K562 (cell line): Measurements from ENCODE around the gene SOX6. TPM values are rescaled to one million over a fixed set of nuclear protein-coding genes. Genes with fewer than 3 reads are reported as not detected.

Source experiments
- ATAC-seq: fragments of 200-7000 bp; cut with Tn5 transposase; 3 replicates; pipeline ENCODE4 v1.9.1; 2020; ENCODE audit warnings: moderate library complexity
- BruUV-seq: library from RNA; stranded (reverse); fragments of 400-500 nt; replicated peaks from 2 replicates; lab custom pipeline; 2021; lab: Mats Ljungman, UMichigan
- CTCF ChIA-PET: fragments of 300-600 bp; formaldehyde crosslinking; extraction: SDS; loops from one replicate; lab custom pipeline; 2021; ENCODE audit warnings: low intra/inter-chr PET ratio; lab: Yijun Ruan, JAX
- POLR2A ChIA-PET: fragments of 300-600, 350-650 bp; sonication (Branson Sonifier 250); formaldehyde crosslinking; extraction: SDS; loops from one replicate; lab custom pipeline; 2021; ENCODE audit warnings: antibody characterized with exemption, inconsistent platforms; lab: Yijun Ruan, JAX
- DNase-seq, 4 experiments: peaks; one replicate each; pipeline versions ENCODE4 v3.0.0 to v3.0.0-alpha.2; 2011 to 2018; ENCODE audit warnings: low spot score in 3 of 4, mixed read lengths in 3 of 4; ENCODE audit errors: extremely low read depth in 1 of 4
- FAIRE-seq: peaks from 2 replicates; lab custom pipeline; 2011; peaks lifted over from hg19 to GRCh38; lab: Jason Lieb, UNC
- H2AFZ ChIP-seq: 2 replicates; pipeline ENCODE4 v1.6.0; 2011; ENCODE audit warnings: low read depth, low read length, control low read depth, inconsistent platforms
- H3K27ac ChIP-seq: fragments of 200-600 bp; 3 replicates; pipeline ENCODE4 v1.8.0; 2011; ENCODE audit warnings: low read depth, mild to moderate bottlenecking, control low read depth, inconsistent platforms, low read length, moderate library complexity, mixed read lengths; ENCODE audit errors: extremely low read depth
- H3K27me3 ChIP-seq, 2 experiments: fragments of 300-600 bp in 1 of 2; 2 replicates in 1 of 2; 3 replicates in 1 of 2; pipeline versions ENCODE4 v1.6.0 to v1.8.0; 2011; ENCODE audit warnings: inconsistent platforms in 2 of 2, low read length in 2 of 2, mild to moderate bottlenecking in 1 of 2, mixed read lengths in 1 of 2, moderate library complexity in 1 of 2; ENCODE audit not compliant: control insufficient read depth in 2 of 2, insufficient read depth in 2 of 2
- H3K36me3 ChIP-seq: fragments of 300-600 bp; 3 replicates; pipeline ENCODE4 v1.8.0; 2011; ENCODE audit warnings: mild to moderate bottlenecking, low read length, inconsistent platforms; ENCODE audit not compliant: control insufficient read depth, insufficient read depth
- H3K4me1 ChIP-seq, 2 experiments: fragments of 200-600 bp in 1 of 2; replicated peaks in 1 of 2; 2 replicates in 1 of 2; 3 replicates in 1 of 2; pipeline versions ENCODE4 v1.5.1 to v1.8.0; 2011; ENCODE audit warnings: inconsistent platforms in 2 of 2, low read length in 2 of 2, mild to moderate bottlenecking in 1 of 2, mixed read lengths in 1 of 2, moderate library complexity in 1 of 2; ENCODE audit not compliant: control insufficient read depth in 2 of 2, insufficient read depth in 2 of 2
- H3K4me2 ChIP-seq: 2 replicates; pipeline ENCODE4 v1.6.1; 2011; ENCODE audit warnings: low read length, control low read depth, inconsistent platforms, mixed read lengths; ENCODE audit not compliant: insufficient read depth
- H3K4me3 ChIP-seq: fragments of 200-600 bp; sonication (generic), shearing (Covaris generic); 2 replicates; pipeline ENCODE4 v1.5.1; 2016; ENCODE audit warnings: control low read depth, inconsistent platforms
- H3K79me2 ChIP-seq: fragments of 200-600 bp; 3 replicates; pipeline ENCODE4 v1.8.0; 2011; ENCODE audit warnings: low read length, inconsistent platforms; ENCODE audit not compliant: control insufficient read depth, insufficient read depth
- H3K9ac ChIP-seq, 2 experiments: 2 replicates each; pipeline versions ENCODE4 v1.6.0 to v1.6.1; 2011; ENCODE audit warnings: low read depth in 2 of 2, low read length in 2 of 2, control low read depth in 1 of 2, inconsistent platforms in 1 of 2, mild to moderate bottlenecking in 1 of 2, mixed read lengths in 1 of 2; ENCODE audit not compliant: insufficient read depth in 1 of 2
- H3K9me1 ChIP-seq: one replicate; pipeline ENCODE4 v1.6.0; 2011; ENCODE audit warnings: inconsistent platforms, mild to moderate bottlenecking, low read length, moderate library complexity; ENCODE audit not compliant: control insufficient read depth, insufficient read depth
- H3K9me3 ChIP-seq: replicated peaks from 2 replicates; pipeline ENCODE4 v1.5.1; 2011; ENCODE audit warnings: low read depth, low read length, inconsistent platforms; ENCODE audit not compliant: control insufficient read depth, insufficient read depth
- H4K20me1 ChIP-seq: replicated peaks from 2 replicates; pipeline ENCODE4 v1.6.1; 2011; ENCODE audit warnings: low read length, inconsistent platforms, mixed read lengths; ENCODE audit not compliant: control insufficient read depth, insufficient read depth
- ARID1B ChIP-seq: fragments of 450-650 bp; IDR thresholded peaks from 2 replicates; pipeline ENCODE4 v1.6.1; 2016; ENCODE audit warnings: antibody characterized with exemption, mild to moderate bottlenecking, inconsistent platforms
- ARID2 ChIP-seq: fragments of 450-650 bp; IDR thresholded peaks from 2 replicates; pipeline ENCODE4 v1.6.1; 2017; ENCODE audit warnings: antibody characterized with exemption, mild to moderate bottlenecking
- EZH2 ChIP-seq: IDR thresholded peaks from 2 replicates; pipeline ENCODE4 v1.6.1; 2012; ENCODE audit warnings: low read depth, mild to moderate bottlenecking, inconsistent platforms, low read length, borderline replicate concordance
- PML ChIP-seq: IDR thresholded peaks from 2 replicates; pipeline ENCODE4 v1.6.1; 2012; ENCODE audit warnings: low read length, inconsistent platforms
- TBP ChIP-seq: optimal IDR thresholded peaks from 2 replicates; pipeline ENCODE3; 2011; ENCODE audit warnings: low read depth, low read length, improper control_type of control experiment
- TFE3 ChIP-seq: fragments of 450-650 bp; formaldehyde crosslinking; IDR thresholded peaks from 2 replicates; pipeline ENCODE4 v1.4.0; 2020; ENCODE audit warnings: mild to moderate bottlenecking, mixed read lengths
- WGBS: fragments of 100-300 bp; shearing (Covaris generic); methylation state at CpG from one replicate; pipeline ENCODE4 v1.1.6; 2016; ENCODE audit warnings: low coverage, mixed read lengths; ENCODE audit not compliant: insufficient coverage; ENCODE audit errors: missing lambda C conversion rate; 5-methylcytosine and 5-hydroxymethylcytosine counted together
- in situ Hi-C: fragments of 300-500 bp; cut with MboI; formaldehyde crosslinking; loops from 4 replicates; pipeline ENCODE4 v1.15.0; 2018; ENCODE audit warnings: inconsistent platforms, mixed read lengths
- intact Hi-C: fragments of 100-400 bp; cut with micrococcal nuclease; formaldehyde crosslinking; loops from 2 replicates; pipeline ENCODE4 v1.14.2; 2022
- polyA plus RNA-seq, 8 experiments: library from polyadenylated mRNA; depleted of rRNA in 4 of 8; stranded (reverse) in 5 of 8; unstranded in 3 of 8; fragments of >200 nt; fragmentation: Nextera tagmentation in 2 of 8; fragmentation: Illumina TruSeq in 1 of 8; extraction: Ambion mirVana in 2 of 8; extraction: Trizol in 1 of 8; gene quantifications; 2 replicates each; pipeline versions ENCODE4 v1.2.1 to v1.2.3, GENCODE V29; 2011 to 2014; ENCODE audit warnings: inconsistent platforms in 1 of 8, missing spikeins in 1 of 8
- total RNA-seq, 7 experiments: library from RNA; depleted of rRNA in 6 of 7; stranded (reverse); fragments of >200 nt in 6 of 7; fragmentation: Illumina TruSeq in 2 of 7; extraction: Trizol in 2 of 7; gene quantifications; 2 replicates each; pipeline versions ENCODE4 v1.2.1 to v1.2.3, GENCODE V29; 2011 to 2021; ENCODE audit warnings: low replicate concordance in 1 of 7

SOX6 gene
- total and polyA plus RNA-seq, 9 of the 15 experiments (the other 6 are each of a cell fraction or from before 2014, with no cell fraction given), result 0.89 to 8.7 (median 5.7) TPM

GRCh38 chr11:16009021-16009420, 347.3 kb downstream of the SOX6 start (continued):
- TF ChIP-seq TFE3 (CRISPR knock-in tag), result no peak
- TF ChIP-seq ARID1B, result no peak
- TF ChIP-seq ARID2, result no peak
- TF ChIP-seq EZH2, result no peak

GRCh38 chr11:16007514-16007913, 348.8 kb downstream of the SOX6 start:
- Histone ChIP-seq H3K36me3 (no peaks in the 10 kb centered on the region), H3K4me1 (peaks cover 0 to 20% of the 10 kb centered on the region in 2 experiments; a peak in 3 of 5 replicates), H3K27me3 (no peaks in the 10 kb centered on the region), H3K9me1 (no peaks in the 10 kb centered on the region), H2AFZ (no peak overlapping the region), H3K9ac (no peak overlapping the region), H4K20me1 (no peaks in the 10 kb centered on the region), H3K4me3 (no peak overlapping the region), H3K27ac (no peak overlapping the region), H3K79me2 (no peaks in the 10 kb centered on the region), H3K4me2 (no peak overlapping the region), H3K9me3 (no peaks in the 10 kb centered on the region)
- intact Hi-C loops (no loop called here), in situ Hi-C loops (no loop called here)
- ATAC-seq, result no peak
- BruUV-seq, result no TSS peak
- TF ChIP-seq TBP (no peak), PML (no peak)
- no peak for DNase-seq
- WGBS, result 66% methylated on average over 3 of the region's 3 CpGs
- ChIA-PET CTCF (no interaction called here), POLR2A (no interaction called here)
- FAIRE-seq, result no peak
